Middle frontal gyrus (tissue), 1 donor: ENCODE data around the gene YPEL1.

Experiments used
- DNase-seq: peaks from one replicate; pipeline ENCODE4 v3.0.0-alpha.2; 2015; ENCODE audit warnings: low spot score; ENCODE audit errors: extremely low spot score

YPEL1 gene

GRCh38 chr22:21735200-21736083 is at the start of gene YPEL1:
TSS of gene YPEL1 (minus strand) at chr22:21735794. CDS start at chr22:21710744, 25,050 bp downstream.
- peak; percentile 95 for DNase-seq

- no peak for DNase-seq
These were observed 44.7 kb upstream of the YPEL1 start for GRCh38 chr22:21780259-21780658.

GRCh38 chr22:21779444-21779843 is 43.9 kb upstream of the YPEL1 start:
- no peak for DNase-seq

- DNase-seq, result no peak
These were observed 43.2 kb upstream of the YPEL1 start for GRCh38 chr22:21778705-21779363.

- DNase-seq, result no peak
These were observed 36.0 kb upstream of the YPEL1 start for GRCh38 chr22:21771631-21771976.

- no peak for DNase-seq
These were observed 32.8 kb upstream of the YPEL1 start for GRCh38 chr22:21768435-21768834.

- DNase-seq, result no peak
These were observed 31.3 kb upstream of the YPEL1 start for GRCh38 chr22:21766691-21767462.

- DNase-seq, result no peak
These were observed 30.4 kb upstream of the YPEL1 start for GRCh38 chr22:21765909-21766529.

GRCh38 chr22:21764038-21764804 is 28.6 kb upstream of the YPEL1 start:
- no peak for DNase-seq

- no peak for DNase-seq
These were observed 27.4 kb upstream of the YPEL1 start for GRCh38 chr22:21762712-21763581.

GRCh38 chr22:21761994-21762680 is 26.5 kb upstream of the YPEL1 start:
- DNase-seq, result no peak

- DNase-seq, result no peak
These were observed 25.5 kb upstream of the YPEL1 start for GRCh38 chr22:21761086-21761485.

- DNase-seq, result no peak
These were observed 25.0 kb upstream of the YPEL1 start for GRCh38 chr22:21760640-21761039.

- DNase-seq, result no peak
These were observed 24.2 kb upstream of the YPEL1 start for GRCh38 chr22:21759646-21760376.

GRCh38 chr22:21759093-21759492 is 23.5 kb upstream of the YPEL1 start:
- DNase-seq, result no peak

- no peak for DNase-seq
These were observed 22.7 kb upstream of the YPEL1 start for GRCh38 chr22:21758091-21758864.

- DNase-seq, result no peak
These were observed 20.3 kb upstream of the YPEL1 start for GRCh38 chr22:21755851-21756284.

GRCh38 chr22:21754523-21754922 is 18.9 kb upstream of the YPEL1 start:
- DNase-seq, result no peak
